HepG2 (cell line): ENCODE data around the gene CCRL2.

Source experiments
- HNRNPK ChIP-seq: fragments of 200-400 bp; formaldehyde crosslinking; IDR thresholded peaks from 2 replicates; pipeline ENCODE4 v1.6.1; 2018; ENCODE audit warnings: low read length, low read depth, moderate library complexity, mild to moderate bottlenecking; ENCODE audit not compliant: poor library complexity, severe bottlenecking
- MAZ ChIP-seq, 2 experiments: sonication (generic) in 1 of 2; formaldehyde crosslinking in 1 of 2; IDR thresholded peaks; 2 replicates each; pipeline versions ENCODE4 v1.5.0 to v1.6.1; 2012 to 2020; ENCODE audit warnings: low read depth in 2 of 2, mild to moderate bottlenecking in 2 of 2, borderline replicate concordance in 1 of 2, improper control_type of control experiment in 1 of 2, low read length in 1 of 2, missing genetic modification reagents in 1 of 2, moderate library complexity in 1 of 2
- NCOR1 ChIP-seq: fragments of 200-600 bp; sonication (generic); IDR thresholded peaks from 2 replicates; pipeline ENCODE4 v1.7.0; 2017; ENCODE audit warnings: antibody characterized with exemption, low read length, borderline replicate concordance
- POLR2AphosphoS2 ChIP-seq: IDR thresholded peaks from 2 replicates; pipeline ENCODE4 v1.6.1; 2011; ENCODE audit warnings: low read depth, low read length, improper control_type of control experiment
- TAF1 ChIP-seq: sonication (generic); formaldehyde crosslinking; IDR thresholded peaks from 2 replicates; pipeline ENCODE4 v1.4.0; 2020; ENCODE audit warnings: missing genetic modification reagents
- ZNF124 ChIP-seq: sonication (generic); formaldehyde crosslinking; IDR thresholded peaks from 2 replicates; pipeline ENCODE4 v1.4.0; 2020; ENCODE audit warnings: missing genetic modification reagents
- TF ChIP-seq, protein P1 (sequence below): sonication (generic); formaldehyde crosslinking; IDR thresholded peaks from 2 replicates; pipeline ENCODE4 v1.5.0; 2020; ENCODE audit warnings: mild to moderate bottlenecking, missing genetic modification reagents, moderate library complexity
- TF ChIP-seq, protein P2 (sequence below): sonication (generic); formaldehyde crosslinking; IDR thresholded peaks from 2 replicates; pipeline ENCODE4 v1.4.0; 2020; ENCODE audit warnings: missing genetic modification reagents

DNA sequence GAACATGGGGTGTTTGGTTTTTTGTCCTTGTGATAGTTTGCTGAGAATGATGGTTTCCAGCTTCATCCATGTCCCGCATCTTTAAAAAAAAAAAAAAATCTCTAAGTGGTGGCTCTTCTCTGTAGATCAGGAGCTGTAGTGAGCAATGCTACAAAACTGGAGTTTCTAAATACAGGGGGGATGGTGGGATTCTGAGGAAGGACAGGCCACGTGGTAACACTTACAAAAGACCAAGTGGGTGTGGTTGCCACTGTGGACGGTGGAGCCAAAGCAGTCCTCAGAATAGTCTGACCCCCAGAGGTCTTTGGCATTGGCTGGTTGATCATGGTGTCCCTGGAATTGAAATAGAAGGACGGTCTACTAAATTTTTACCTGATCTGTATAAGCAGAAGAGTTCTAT, 7.7 kb downstream of the CCRL2 start:
- TF ChIP-seq, protein P1, sequence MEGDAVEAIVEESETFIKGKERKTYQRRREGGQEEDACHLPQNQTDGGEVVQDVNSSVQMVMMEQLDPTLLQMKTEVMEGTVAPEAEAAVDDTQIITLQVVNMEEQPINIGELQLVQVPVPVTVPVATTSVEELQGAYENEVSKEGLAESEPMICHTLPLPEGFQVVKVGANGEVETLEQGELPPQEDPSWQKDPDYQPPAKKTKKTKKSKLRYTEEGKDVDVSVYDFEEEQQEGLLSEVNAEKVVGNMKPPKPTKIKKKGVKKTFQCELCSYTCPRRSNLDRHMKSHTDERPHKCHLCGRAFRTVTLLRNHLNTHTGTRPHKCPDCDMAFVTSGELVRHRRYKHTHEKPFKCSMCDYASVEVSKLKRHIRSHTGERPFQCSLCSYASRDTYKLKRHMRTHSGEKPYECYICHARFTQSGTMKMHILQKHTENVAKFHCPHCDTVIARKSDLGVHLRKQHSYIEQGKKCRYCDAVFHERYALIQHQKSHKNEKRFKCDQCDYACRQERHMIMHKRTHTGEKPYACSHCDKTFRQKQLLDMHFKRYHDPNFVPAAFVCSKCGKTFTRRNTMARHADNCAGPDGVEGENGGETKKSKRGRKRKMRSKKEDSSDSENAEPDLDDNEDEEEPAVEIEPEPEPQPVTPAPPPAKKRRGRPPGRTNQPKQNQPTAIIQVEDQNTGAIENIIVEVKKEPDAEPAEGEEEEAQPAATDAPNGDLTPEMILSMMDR = no peak
- no peak for TF ChIP-seq POLR2AphosphoS2
- no peak for TF ChIP-seq NCOR1
- TF ChIP-seq, protein P2, sequence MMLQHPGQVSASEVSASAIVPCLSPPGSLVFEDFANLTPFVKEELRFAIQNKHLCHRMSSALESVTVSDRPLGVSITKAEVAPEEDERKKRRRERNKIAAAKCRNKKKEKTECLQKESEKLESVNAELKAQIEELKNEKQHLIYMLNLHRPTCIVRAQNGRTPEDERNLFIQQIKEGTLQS = no peak
- no peak for TF ChIP-seq ZNF124 (CRISPR knock-in tag)
- no peak for TF ChIP-seq TAF1 (CRISPR knock-in tag)
- TF ChIP-seq HNRNPK = no peak
- TF ChIP-seq MAZ (IDR thresholded peaks at IDR 0.05; ENCODE audit: borderline replicate concordance, low read depth, low read length) = no peak
- TF ChIP-seq MAZ (CRISPR knock-in tag; IDR thresholded peaks at IDR 0.05; ENCODE audit: low read depth) = no peak
